Endothelial cell of umbilical vein (primary cell): Measurements from ENCODE around the gene PMFBP1. TPM values are rescaled to one million over a fixed set of nuclear protein-coding genes. Genes with fewer than 3 reads are reported as not detected.

Experiments
- BruUV-seq: library from RNA; stranded (reverse); fragments of 400-500 nt; replicated peaks from 2 replicates; lab custom pipeline; 2021; lab: Mats Ljungman, UMichigan
- CTCF ChIA-PET: fragments of 300-600, 350-600 bp; sonication (Branson Sonifier 250); formaldehyde crosslinking; loops from one replicate; lab custom pipeline; 2021; ENCODE audit warnings: antibody characterized with exemption, inconsistent platforms; lab: Charles Lee
- POLR2A ChIA-PET: fragments of 300-600, 350-600 bp; sonication (Branson Sonifier 250); formaldehyde crosslinking; loops from one replicate; lab custom pipeline; 2021; ENCODE audit warnings: antibody characterized with exemption, inconsistent platforms; lab: Charles Lee
- DNase-seq: peaks from one replicate; pipeline ENCODE4 v3.0.0-alpha.2; 2011; ENCODE audit warnings: low read depth, low spot score
- FAIRE-seq: peaks from 2 replicates; lab custom pipeline; 2011; peaks lifted over from hg19 to GRCh38; lab: Jason Lieb, UNC
- H2AFZ ChIP-seq: 2 replicates; pipeline ENCODE4 v1.6.0; 2012; ENCODE audit warnings: low read depth, low read length, control low read depth, inconsistent platforms
- H3K27ac ChIP-seq: 2 replicates; pipeline ENCODE4 v1.5.1; 2011; ENCODE audit warnings: low read depth, mild to moderate bottlenecking, control low read depth, low read length, moderate library complexity; ENCODE audit not compliant: insufficient read depth
- H3K27me3 ChIP-seq, 2 experiments: 2 replicates each; pipeline versions ENCODE4 v1.6.0 to v1.6.1; 2011; ENCODE audit warnings: low read length in 2 of 2, mixed read lengths in 1 of 2; ENCODE audit not compliant: control insufficient read depth in 2 of 2, insufficient read depth in 2 of 2
- H3K36me3 ChIP-seq, 2 experiments: 2 replicates in 1 of 2; 3 replicates in 1 of 2; pipeline ENCODE4 v1.5.1; 2011; ENCODE audit warnings: low read length in 2 of 2, mild to moderate bottlenecking in 1 of 2, moderate library complexity in 1 of 2; ENCODE audit not compliant: control insufficient read depth in 2 of 2, insufficient read depth in 2 of 2; ENCODE audit errors: extremely low read depth in 1 of 2
- H3K4me1 ChIP-seq: 3 replicates; pipeline ENCODE4 v1.5.1; 2011; ENCODE audit warnings: mild to moderate bottlenecking, low read length; ENCODE audit not compliant: control insufficient read depth, insufficient read depth; ENCODE audit errors: extremely low read depth
- H3K4me2 ChIP-seq: 2 replicates; pipeline ENCODE4 v1.6.1; 2011; ENCODE audit warnings: low read length, control low read depth, mixed read lengths; ENCODE audit not compliant: insufficient read depth
- H3K4me3 ChIP-seq, 3 experiments: fragments of 200-600 bp in 1 of 3; sonication (generic), shearing (Covaris generic) in 1 of 3; replicated peaks in 1 of 3; 2 replicates each; pipeline ENCODE4 v1.5.1; 2011 to 2016; ENCODE audit warnings: control low read depth in 3 of 3, low read length in 3 of 3, mild to moderate bottlenecking in 2 of 3, inconsistent platforms in 1 of 3, low read depth in 1 of 3, moderate library complexity in 1 of 3; ENCODE audit not compliant: insufficient read depth in 1 of 3
- H3K79me2 ChIP-seq: 2 replicates; pipeline ENCODE4 v1.6.0; 2012; ENCODE audit warnings: low read length, inconsistent platforms; ENCODE audit not compliant: control insufficient read depth, insufficient read depth
- H3K9ac ChIP-seq: replicated peaks from 2 replicates; pipeline ENCODE3; 2011; ENCODE audit warnings: low read length, control low read depth; ENCODE audit not compliant: insufficient read depth; ENCODE audit errors: extremely low read depth
- H3K9me1 ChIP-seq: replicated peaks from 3 replicates; pipeline ENCODE4 v1.6.0; 2011; ENCODE audit warnings: mild to moderate bottlenecking, low read length; ENCODE audit not compliant: control insufficient read depth, insufficient read depth; ENCODE audit errors: extremely low read depth
- H3K9me3 ChIP-seq: replicated peaks from 2 replicates; pipeline ENCODE4 v1.5.1; 2012; ENCODE audit warnings: low read length, inconsistent platforms; ENCODE audit not compliant: control insufficient read depth, insufficient read depth
- H4K20me1 ChIP-seq: replicated peaks from 2 replicates; pipeline ENCODE3; 2011; ENCODE audit warnings: mild to moderate bottlenecking, low read length; ENCODE audit not compliant: control insufficient read depth, insufficient read depth; ENCODE audit errors: extremely low read depth
- CTCF ChIP-seq, 2 donors: IDR thresholded peaks; 1 replicate in 1 of 2; 2 replicates in 1 of 2; pipeline ENCODE4 v1.5.1; 2011; ENCODE audit warnings: low read length in 2 of 2, mild to moderate bottlenecking in 2 of 2, moderate library complexity in 2 of 2, control low read depth in 1 of 2, inconsistent platforms in 1 of 2, low read depth in 1 of 2; ENCODE audit not compliant: insufficient read depth in 1 of 2; ENCODE audit errors: extremely low read depth in 1 of 2
- EZH2 ChIP-seq: IDR thresholded peaks from 2 replicates; pipeline ENCODE4 v1.6.1; 2012; ENCODE audit warnings: borderline replicate concordance, low read depth, mild to moderate bottlenecking, moderate library complexity, low read length, inconsistent platforms; ENCODE audit not compliant: severe bottlenecking
- FOS ChIP-seq: IDR thresholded peaks from 2 replicates; pipeline ENCODE4 v1.6.1; 2011; ENCODE audit warnings: mild to moderate bottlenecking, low read length, moderate library complexity, borderline replicate concordance; ENCODE audit not compliant: insufficient read depth
- JUN ChIP-seq: IDR thresholded peaks from 2 replicates; pipeline ENCODE4 v1.6.1; 2011; ENCODE audit warnings: borderline replicate concordance, low read depth; ENCODE audit not compliant: insufficient read length, insufficient read depth
- MAX ChIP-seq: IDR thresholded peaks from 2 replicates; pipeline ENCODE4 v1.6.1; 2011; ENCODE audit not compliant: insufficient read depth, insufficient read length
- MYC ChIP-seq: IDR thresholded peaks from one replicate; pipeline ENCODE4 v1.6.1; 2011; ENCODE audit warnings: mild to moderate bottlenecking, low read depth, low read length
- POLR2A ChIP-seq: IDR thresholded peaks from 2 replicates; pipeline ENCODE4 v1.6.1; 2012; ENCODE audit warnings: low read depth, mild to moderate bottlenecking, control low read depth, low read length
- POLR2AphosphoS5 ChIP-seq: IDR thresholded peaks from 2 replicates; pipeline ENCODE4 v1.6.1; 2012; ENCODE audit warnings: low read depth, mild to moderate bottlenecking, control low read depth, low read length, moderate library complexity; ENCODE audit not compliant: insufficient read depth
- dilution Hi-C: fragments of 300-500 bp; cut with MboI; formaldehyde crosslinking; loops from one replicate; pipeline ENCODE4 v1.15.0; 2019; ENCODE audit warnings: low sequenced_read_pairs; ENCODE audit not compliant: extremely low pct_ligation_motif_present
- intact Hi-C: fragments of 100-400 bp; cut with micrococcal nuclease; formaldehyde crosslinking; loops from one replicate; pipeline ENCODE4 v1.10.0; 2022
- polyA plus RNA-seq, 4 experiments: library from polyadenylated mRNA; depleted of rRNA in 3 of 4; stranded (reverse) in 3 of 4; unstranded in 1 of 4; fragments of >200 nt; gene quantifications; 2 replicates each; pipeline versions ENCODE4 v1.2.1 to v1.2.3, GENCODE V29; 2011 to 2012; ENCODE audit warnings: missing spikeins in 1 of 4
- total RNA-seq: library from RNA; stranded (reverse); gene quantifications from 2 replicates; pipeline ENCODE4 v1.2.3, GENCODE V29; 2021

PMFBP1 gene
- total and polyA plus RNA-seq, 2 donors (not counting 3 experiments of a cell fraction or from before 2014, with no cell fraction given): 0.12 to 0.42 TPM

GRCh38 chr16:72084445-72084844 is 87.5 kb downstream of the PMFBP1 start:
- Histone ChIP-seq H3K4me2 (no peak overlapping the region), H3K4me3 (no peak overlapping the region), H3K27me3 (no peaks in the 10 kb centered on the region), H3K36me3 (peaks cover 10 to 11% of the 10 kb centered on the region in 2 experiments), H4K20me1 (no peaks in the 10 kb centered on the region), H3K79me2 (no peaks in the 10 kb centered on the region), H3K9ac (no peak overlapping the region), H3K27ac (no peak overlapping the region), H2AFZ (no peak overlapping the region), H3K4me1 (no peaks in the 10 kb centered on the region), H3K9me1 (no peaks in the 10 kb centered on the region), H3K9me3 (no peaks in the 10 kb centered on the region)
- no TSS peak for BruUV-seq
- dilution Hi-C loops (no loop called here), intact Hi-C loops (no loop called here)
- FAIRE-seq: no peak
- ChIA-PET POLR2A (no interaction called here), CTCF (interaction anchor here (1.8 kb wide), 1 partner anchor 18 kb away, joined by 5 read pairs; no protein-coding TSS in a partner anchor)
- no peak for TF ChIP-seq JUN
- no peak for TF ChIP-seq MAX
- TF ChIP-seq MYC: no peak
- no peak for TF ChIP-seq CTCF (IDR thresholded peaks at IDR 0.05; ENCODE audit: extremely low read depth in 1 of 2, insufficient read depth in 1 of 2, low read depth in 1 of 2, low read length in 2 of 2)
- TF ChIP-seq EZH2: no peak
- TF ChIP-seq POLR2AphosphoS5: no peak
- no peak for TF ChIP-seq FOS
- no peak for TF ChIP-seq POLR2A
- no peak for DNase-seq
